B cell (primary cell): ENCODE results near the gene LRIG1. TPM values are rescaled to one million over a fixed set of nuclear protein-coding genes. Genes with fewer than 3 reads are reported as not detected.

Source experiments
- ATAC-seq: fragments of 200-7000 bp; cut with Tn5 transposase; one replicate; pipeline ENCODE4 v1.10.0; 2021; ENCODE audit warnings: low read depth, mild to moderate bottlenecking, moderate number of reproducible peaks, moderate library complexity
- CTCF ChIA-PET: fragments of 350-600 bp; sonication (Branson Sonifier 250); formaldehyde crosslinking; loops from one replicate; lab custom pipeline; 2021; ENCODE audit warnings: antibody characterized with exemption, inconsistent platforms; lab: Charles Lee
- POLR2A ChIA-PET: fragments of 350-600 bp; sonication (Branson Sonifier 250); formaldehyde crosslinking; loops from one replicate; lab custom pipeline; 2021; ENCODE audit warnings: antibody characterized with exemption; lab: Charles Lee
- DNase-seq: peaks from one replicate; pipeline ENCODE4 v3.0.0; 2013
- H2AFZ ChIP-seq: 2 replicates; pipeline ENCODE4 v1.6.1; 2012; ENCODE audit warnings: mild to moderate bottlenecking, low read depth, low read length; ENCODE audit not compliant: insufficient read depth, poor library complexity, severe bottlenecking
- H3K27ac ChIP-seq, 2 donors: 1 replicate in 1 of 2; 2 replicates in 1 of 2; pipeline ENCODE4 v1.5.1; 2012 to 2013; ENCODE audit warnings: low read length in 2 of 2, mild to moderate bottlenecking in 2 of 2, moderate library complexity in 1 of 2
- H3K27me3 ChIP-seq, 4 experiments: fragments of 200-600 bp in 1 of 4; sonication (generic) in 1 of 4; replicated peaks in 1 of 4; 1 replicate in 2 of 4; 2 replicates in 2 of 4; pipeline versions ENCODE4 v1.6.1 to v1.7.0; 2013 to 2016; ENCODE audit warnings: low read length in 3 of 4, mild to moderate bottlenecking in 2 of 4, mixed read lengths in 1 of 4, moderate library complexity in 1 of 4; ENCODE audit not compliant: insufficient read depth in 4 of 4, control insufficient read depth in 3 of 4; ENCODE audit errors: control extremely low read depth in 1 of 4
- H3K36me3 ChIP-seq, 2 experiments: replicated peaks in 1 of 2; 1 replicate in 1 of 2; 2 replicates in 1 of 2; pipeline versions ENCODE4 v1.6.1 to v1.7.1; 2013; ENCODE audit warnings: low read length in 1 of 2; ENCODE audit not compliant: insufficient read depth in 2 of 2, control insufficient read depth in 1 of 2; ENCODE audit errors: control extremely low read depth in 1 of 2, extremely low read depth in 1 of 2
- H3K4me1 ChIP-seq, 2 donors: fragments of 200-600 bp in 1 of 2; sonication (generic) in 1 of 2; 1 replicate in 1 of 2; 2 replicates in 1 of 2; pipeline versions ENCODE4 v1.5.1 to v1.6.1; 2013 to 2017; ENCODE audit warnings: low read length in 2 of 2; ENCODE audit not compliant: control insufficient read depth in 2 of 2, insufficient read depth in 2 of 2
- H3K4me2 ChIP-seq: replicated peaks from 2 replicates; pipeline ENCODE3; 2012; ENCODE audit warnings: mild to moderate bottlenecking, low read depth, low read length; ENCODE audit not compliant: poor library complexity, severe bottlenecking
- H3K4me3 ChIP-seq, 5 experiments: fragments of 200-600 bp in 1 of 5; sonication (generic) in 1 of 5; 1 replicate in 3 of 5; 2 replicates in 2 of 5; pipeline versions ENCODE4 v1.5.1 to v1.7.0; 2011 to 2016; ENCODE audit warnings: low read length in 4 of 5, mild to moderate bottlenecking in 4 of 5, low read depth in 2 of 5, control low read depth in 1 of 5, moderate library complexity in 1 of 5; ENCODE audit not compliant: insufficient read depth in 1 of 5; ENCODE audit errors: control extremely low read depth in 1 of 5, extremely low read depth in 1 of 5
- H3K79me2 ChIP-seq: fragments of 200-600 bp; sonication (generic); one replicate; pipeline ENCODE4 v1.6.0; 2016; ENCODE audit warnings: low read length; ENCODE audit not compliant: control insufficient read depth, insufficient read depth
- H3K9ac ChIP-seq: fragments of 200-600 bp; sonication (generic); 2 replicates; pipeline ENCODE4 v1.6.1; 2017; ENCODE audit warnings: mild to moderate bottlenecking, low read length, moderate library complexity
- H3K9me3 ChIP-seq, 3 donors: one replicate each; pipeline versions ENCODE4 v1.6.1 to v1.7.1; 2013; ENCODE audit warnings: low read length in 2 of 3; ENCODE audit not compliant: control insufficient read depth in 2 of 3, insufficient read depth in 1 of 3; ENCODE audit errors: control extremely low read depth in 1 of 3
- H4K20me1 ChIP-seq: 2 replicates; pipeline ENCODE4 v1.6.0; 2012; ENCODE audit warnings: mild to moderate bottlenecking, low read length; ENCODE audit not compliant: insufficient read depth, control insufficient read depth, poor library complexity, severe bottlenecking
- H3K27ac Mint-ChIP-seq: one replicate; pipeline ENCODE4 v1.8.0; 2021; ENCODE audit warnings: mixed read lengths
- H3K27me3 Mint-ChIP-seq: one replicate; pipeline ENCODE4 v1.8.0; 2021; ENCODE audit warnings: mixed read lengths
- H3K4me1 Mint-ChIP-seq: one replicate; pipeline ENCODE4 v1.8.0; 2021; ENCODE audit warnings: mixed read lengths
- H3K4me3 Mint-ChIP-seq: one replicate; pipeline ENCODE4 v1.8.0; 2021; ENCODE audit warnings: mixed read lengths
- H3K9me3 Mint-ChIP-seq: one replicate; pipeline ENCODE4 v1.8.0; 2022; ENCODE audit warnings: mixed read lengths; ENCODE audit not compliant: insufficient read depth
- EZH2 ChIP-seq: IDR thresholded peaks from 2 replicates; pipeline ENCODE4 v1.6.1; 2012; ENCODE audit warnings: borderline replicate concordance, low read depth, mild to moderate bottlenecking, moderate library complexity, low read length; ENCODE audit not compliant: insufficient read depth, poor library complexity, severe bottlenecking
- WGBS: methylation state at CpG from one replicate; pipeline ENCODE4 v1.1.5; 2013; ENCODE audit warnings: missing lambda C conversion rate; ENCODE audit not compliant: insufficient coverage; 5-methylcytosine and 5-hydroxymethylcytosine counted together
- intact Hi-C: fragments of 100-400 bp; cut with micrococcal nuclease; formaldehyde crosslinking; loops from one replicate; pipeline ENCODE4 v1.10.0; 2022
- polyA plus RNA-seq: library from polyadenylated mRNA; depleted of rRNA; stranded (reverse); fragments of >200 nt; gene quantifications from 2 replicates; pipeline ENCODE4 v1.2.3, GENCODE V29; 2012
- total RNA-seq, 2 donors: library from RNA; stranded (reverse); fragments of 120-200 nt in 1 of 2; gene quantifications; 1 replicate in 1 of 2; 2 replicates in 1 of 2; pipeline versions ENCODE4 v1.2.3 to v1.2.4, GENCODE V29; 2013 to 2022
- TF ChIP-seq, protein P1 (sequence below): fragments of 200-600 bp; IDR thresholded peaks from one replicate; pipeline ENCODE4 v1.8.0; 2022; ENCODE audit warnings: antibody characterized with exemption, mild to moderate bottlenecking

Gene LRIG1
- total and polyA plus RNA-seq, 2 donors (not counting 1 experiment from before 2014, with no cell fraction given): 9.2 to 12.4 TPM

DNA sequence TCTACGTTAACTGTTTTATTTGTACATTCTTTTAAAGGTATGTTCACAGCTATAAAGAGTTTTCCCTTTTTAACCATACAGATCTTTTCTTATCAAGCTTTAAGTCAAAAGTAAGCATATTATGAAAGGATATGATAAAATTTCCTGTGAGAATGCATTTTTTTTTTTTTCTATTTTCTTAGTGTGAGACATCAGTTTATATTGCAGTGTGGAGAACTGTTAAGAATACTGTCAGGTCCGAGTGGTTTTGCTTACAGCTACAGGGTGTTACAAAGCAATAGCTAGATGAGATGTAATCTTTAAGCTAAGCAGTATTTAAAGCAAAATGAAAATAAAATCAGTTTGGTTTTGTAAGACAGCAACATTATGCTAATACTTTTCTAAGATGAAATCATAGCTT, 146.8 kb downstream of the LRIG1 start:
- no peak overlapping the region for H3K4me2 ChIP-seq
- ChIA-PET POLR2A (no interaction called here), CTCF (interaction anchor here (1.0 to 1.6 kb wide), 3 partner anchors 9 to 468 kb away, joined by 3 to 7 read pairs (median 5); no protein-coding TSS in a partner anchor)
- H3K27ac ChIP-seq: no peak overlapping the region
- Mint-ChIP-seq H3K27me3 (no peaks in the 10 kb centered on the region), H3K9me3 (no peaks in the 10 kb centered on the region), H3K4me3 (no peak overlapping the region), H3K4me1 (no peaks in the 10 kb centered on the region), H3K27ac (no peak overlapping the region)
- no peaks in the 10 kb centered on the region for H3K79me2 ChIP-seq
- no peaks in the 10 kb centered on the region for H3K9me3 ChIP-seq
- no peak overlapping the region for H3K9ac ChIP-seq
- peaks cover 0 to 2% of the 10 kb centered on the region in 2 experiments for H3K36me3 ChIP-seq
- intact Hi-C loops: no loop called here
- WGBS: no CpG with 5 or more reads among the region's 2 CpGs
- H3K27me3 ChIP-seq: no peaks in the 10 kb centered on the region
- TF ChIP-seq, protein P1, sequence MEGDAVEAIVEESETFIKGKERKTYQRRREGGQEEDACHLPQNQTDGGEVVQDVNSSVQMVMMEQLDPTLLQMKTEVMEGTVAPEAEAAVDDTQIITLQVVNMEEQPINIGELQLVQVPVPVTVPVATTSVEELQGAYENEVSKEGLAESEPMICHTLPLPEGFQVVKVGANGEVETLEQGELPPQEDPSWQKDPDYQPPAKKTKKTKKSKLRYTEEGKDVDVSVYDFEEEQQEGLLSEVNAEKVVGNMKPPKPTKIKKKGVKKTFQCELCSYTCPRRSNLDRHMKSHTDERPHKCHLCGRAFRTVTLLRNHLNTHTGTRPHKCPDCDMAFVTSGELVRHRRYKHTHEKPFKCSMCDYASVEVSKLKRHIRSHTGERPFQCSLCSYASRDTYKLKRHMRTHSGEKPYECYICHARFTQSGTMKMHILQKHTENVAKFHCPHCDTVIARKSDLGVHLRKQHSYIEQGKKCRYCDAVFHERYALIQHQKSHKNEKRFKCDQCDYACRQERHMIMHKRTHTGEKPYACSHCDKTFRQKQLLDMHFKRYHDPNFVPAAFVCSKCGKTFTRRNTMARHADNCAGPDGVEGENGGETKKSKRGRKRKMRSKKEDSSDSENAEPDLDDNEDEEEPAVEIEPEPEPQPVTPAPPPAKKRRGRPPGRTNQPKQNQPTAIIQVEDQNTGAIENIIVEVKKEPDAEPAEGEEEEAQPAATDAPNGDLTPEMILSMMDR: no peak
- TF ChIP-seq EZH2: no peak
- H3K4me1 ChIP-seq: no peaks in the 10 kb centered on the region
- no peak overlapping the region for H2AFZ ChIP-seq
- DNase-seq (no peak), ATAC-seq (no peak)
- no peak overlapping the region for H3K4me3 ChIP-seq
- H4K20me1 ChIP-seq: no peaks in the 10 kb centered on the region

GRCh38 chr3:66353530-66353929, 147.3 kb downstream of the LRIG1 start:
- H3K27ac Mint-ChIP-seq: no peak overlapping the region
- TF ChIP-seq EZH2: no peak
- intact Hi-C loops: no loop called here

More at GRCh38 chr3:66353530-66353929, 147.3 kb downstream of the LRIG1 start:
- DNase-seq: no peak
- ChIA-PET CTCF (interaction anchor here (1.0 to 1.6 kb wide), 3 partner anchors 9 to 469 kb away, joined by 3 to 7 read pairs (median 5); no protein-coding TSS in a partner anchor), POLR2A (no interaction called here)
- H3K27ac ChIP-seq: no peak overlapping the region
- H3K4me2 ChIP-seq: no peak overlapping the region
- H3K4me3 ChIP-seq: no peak overlapping the region
- H3K27me3 ChIP-seq: no peaks in the 10 kb centered on the region
- Mint-ChIP-seq H3K4me3 (no peak overlapping the region), H3K9me3 (no peaks in the 10 kb centered on the region), H3K4me1 (no peaks in the 10 kb centered on the region), H3K27me3 (no peaks in the 10 kb centered on the region)
- ATAC-seq: no peak
- no peaks in the 10 kb centered on the region for H3K4me1 ChIP-seq
- H3K9me3 ChIP-seq: no peaks in the 10 kb centered on the region
- H3K79me2 ChIP-seq: no peaks in the 10 kb centered on the region
- H3K36me3 ChIP-seq: peaks cover 0 to 2% of the 10 kb centered on the region in 2 experiments
- WGBS: 100% methylated on average over 3 of the region's 6 CpGs
- no peaks in the 10 kb centered on the region for H4K20me1 ChIP-seq
- no peak overlapping the region for H3K9ac ChIP-seq
- no peak overlapping the region for H2AFZ ChIP-seq
